ENCODE measurements around the gene ZFYVE27. TPM values are rescaled to one million over a fixed set of nuclear protein-coding genes. Genes with fewer than 3 reads are reported as not detected.
A peak's percentile ranks its signal among the peaks of the same experiment; 100 is the strongest.

Gene ZFYVE27
- total and polyA plus RNA-seq, 2 of the 4 experiments (the other 2 are of a cell fraction) = 13.1 to 22.2 TPM

- H3K4me3 ChIP-seq (ENCODE audit: insufficient read depth, low read depth, low read length) = no peak overlapping the region
- no peak overlapping the region for H2BK5ac ChIP-seq (ENCODE audit: low read depth, low read length, poor library complexity, severe bottlenecking)
- H4K91ac ChIP-seq (ENCODE audit: insufficient read depth, low read depth, low read length) = no peak overlapping the region
- H2AFZ ChIP-seq (replicated peaks; ENCODE audit: low read length, poor library complexity) = peak overlapping the region; percentile 65
- H3K14ac ChIP-seq (replicated peaks; ENCODE audit: low read depth, low read length) = no peak overlapping the region
- ChIA-PET CTCF (interaction anchor here (0.7 to 1.8 kb wide), 15 partner anchors 8 to 340 kb away, joined by 3 to 17 read pairs (median 4); partner anchors contain the start of gene AVPI1), POLR2A (ENCODE audit: unreplicated experiment) (interaction anchor here (0.6 kb wide), 3 partner anchors 12 to 32 kb away, joined by 3 to 4 read pairs (median 3); partner anchors contain the start of gene MARVELD1)
- H3K9me1 ChIP-seq (ENCODE audit: insufficient read depth, low read length) = no peaks in the 10 kb centered on the region
- H2BK20ac ChIP-seq (ENCODE audit: low read depth, low read length) = no peak overlapping the region
- no peaks in the 10 kb centered on the region for H4K20me1 ChIP-seq (ENCODE audit: insufficient read depth, low read length)
- no peak overlapping the region for H3K56ac ChIP-seq (ENCODE audit: extremely low read depth, insufficient read depth, low read length)
- no peaks in the 10 kb centered on the region for H3K36me3 ChIP-seq (ENCODE audit: control insufficient read depth, insufficient read depth, low read length)
- H3K4me1 ChIP-seq (ENCODE audit: control insufficient read depth, insufficient read depth, low read length) = no peaks in the 10 kb centered on the region; the same call in 1 of the 2 replicates
- no peak overlapping the region for H3K4me2 ChIP-seq (ENCODE audit: low read depth, low read length)
- no peak overlapping the region for H2AK5ac ChIP-seq (ENCODE audit: low read depth, low read length)
- H2AK9ac ChIP-seq (replicated peaks; ENCODE audit: low read depth, low read length, poor library complexity) = no peak overlapping the region
- DNase-seq (peak; percentile 77), ATAC-seq (ENCODE audit: low read depth) (peak; percentile 100)
- H3K27me3 ChIP-seq (ENCODE audit: control insufficient read depth, insufficient read depth, low read length) = no peaks in the 10 kb centered on the region
- no peak overlapping the region for H3K18ac ChIP-seq (ENCODE audit: low read depth, low read length)
- TF ChIP-seq BHLHE40 (IDR thresholded peaks at IDR 0.05; ENCODE audit: low read depth, low read length) = no peak
- peak; percentile 86 for TF ChIP-seq SMC3 (IDR thresholded peaks at IDR 0.05; ENCODE audit: low read depth, low read length)
- no peak for TF ChIP-seq FOS (IDR thresholded peaks at IDR 0.05; ENCODE audit: low read depth, low read length)
- peak; percentile 90 for TF ChIP-seq RAD21 (IDR thresholded peaks at IDR 0.05; ENCODE audit: low read length)
- TF ChIP-seq, protein P1, sequence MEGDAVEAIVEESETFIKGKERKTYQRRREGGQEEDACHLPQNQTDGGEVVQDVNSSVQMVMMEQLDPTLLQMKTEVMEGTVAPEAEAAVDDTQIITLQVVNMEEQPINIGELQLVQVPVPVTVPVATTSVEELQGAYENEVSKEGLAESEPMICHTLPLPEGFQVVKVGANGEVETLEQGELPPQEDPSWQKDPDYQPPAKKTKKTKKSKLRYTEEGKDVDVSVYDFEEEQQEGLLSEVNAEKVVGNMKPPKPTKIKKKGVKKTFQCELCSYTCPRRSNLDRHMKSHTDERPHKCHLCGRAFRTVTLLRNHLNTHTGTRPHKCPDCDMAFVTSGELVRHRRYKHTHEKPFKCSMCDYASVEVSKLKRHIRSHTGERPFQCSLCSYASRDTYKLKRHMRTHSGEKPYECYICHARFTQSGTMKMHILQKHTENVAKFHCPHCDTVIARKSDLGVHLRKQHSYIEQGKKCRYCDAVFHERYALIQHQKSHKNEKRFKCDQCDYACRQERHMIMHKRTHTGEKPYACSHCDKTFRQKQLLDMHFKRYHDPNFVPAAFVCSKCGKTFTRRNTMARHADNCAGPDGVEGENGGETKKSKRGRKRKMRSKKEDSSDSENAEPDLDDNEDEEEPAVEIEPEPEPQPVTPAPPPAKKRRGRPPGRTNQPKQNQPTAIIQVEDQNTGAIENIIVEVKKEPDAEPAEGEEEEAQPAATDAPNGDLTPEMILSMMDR (conservative IDR thresholded peaks at IDR 0.05; ENCODE audit: low read depth, low read length) = peak; percentile 92
- 0 out of 2 replicates have a peak, but pooled peaks have one; percentile 20 for TF ChIP-seq MAZ (IDR thresholded peaks at IDR 0.05; ENCODE audit: borderline replicate concordance, low read depth, low read length)
- in situ Hi-C loops (cut with MboI; ENCODE audit: low sequenced_read_pairs) (no loop called here), intact Hi-C loops (cut with micrococcal nuclease) (loop anchor here (1.0 kb wide), 1 partner anchor 30 kb away; no protein-coding TSS in a partner anchor), dilution Hi-C loops (cut with HindIII; ENCODE audit: low sequenced_read_pairs, unreplicated experiment) (no loop called here)
- no peaks in the 10 kb centered on the region for H3K9me3 ChIP-seq (ENCODE audit: control insufficient read depth, insufficient read depth, low read length)
- no peak overlapping the region for H3K9ac ChIP-seq (ENCODE audit: low read depth, low read length)
- H3K23ac ChIP-seq (ENCODE audit: low read depth, low read length) = no peak overlapping the region
- H2BK120ac ChIP-seq (ENCODE audit: low read depth, low read length) = 0 out of 2 replicates have a peak overlapping the region, but pooled peaks have one; percentile 9
- peak overlapping the region in 1 of 2 experiments; percentile 62; a peak in 1 of 4 replicates for H4K8ac ChIP-seq (ENCODE audit: low read depth in 2 of 2, low read length in 2 of 2)
- no peak overlapping the region for H2BK15ac ChIP-seq (ENCODE audit: low read depth, low read length)
- WGBS, 2 experiments (ENCODE audit: extremely low coverage in 2 of 2, insufficient read length in 1 of 2) = 48% methylated on average over 6 of the region's 12 CpGs; no CpG with 5 or more reads in 1 of the 2 experiments
- H3K4ac ChIP-seq (ENCODE audit: low read depth, low read length) = peak overlapping the region; percentile 15; the same call in 1 of the 2 replicates
- H3K27ac ChIP-seq (ENCODE audit: insufficient read depth, low read length) = no peak overlapping the region
- no TSS peak for BruUV-seq (replicated peaks)
- H4K5ac ChIP-seq (ENCODE audit: low read depth, low read length) = no peak overlapping the region
- H3K79me1 ChIP-seq (ENCODE audit: low read depth in 1 of 2, low read length in 2 of 2) = no peaks in the 10 kb centered on the region
Measured at GRCh38 chr10:97701438-97702069, 35.4 kb upstream of the ZFYVE27 start.

Measured in IMR-90 (cell line).